Erythroblast (primary cell): Measurements from ENCODE around the gene AFAP1.

Source experiments
- GATA1 ChIP-seq: IDR thresholded peaks from 2 replicates; pipeline ENCODE4 v1.6.1; 2011; ENCODE audit warnings: low read depth, mild to moderate bottlenecking, control low read depth, low read length, moderate library complexity
- POLR2A ChIP-seq: IDR thresholded peaks from 2 replicates; pipeline ENCODE4 v1.6.1; 2011; ENCODE audit warnings: mild to moderate bottlenecking, low read length

GRCh38 chr4:7949759-7950158, 10.1 kb upstream of the AFAP1 start:
- TF ChIP-seq POLR2A = no peak
- no peak for TF ChIP-seq GATA1
